ENCODE measurements around the gene MAMDC4.
"Not testable (repeated sequence)": the region's sequence is repeated elsewhere in the genome, so short reads cannot be mapped to it uniquely, and the experiment has no call there.

GRCh38 chr9:136843159-136843800 lies 8.9 kb upstream of the MAMDC4 start:
- not testable (repeated sequence) for TF ChIP-seq CTCF (IDR thresholded peaks at IDR 0.05; ENCODE audit: insufficient read depth, low read depth, low read length); EZH2 (IDR thresholded peaks at IDR 0.05; ENCODE audit: insufficient read depth, low read length)
